Measurements from ENCODE around the gene PPFIA4.

The PPFIA4 gene

GRCh38 chr1:203040513-203041275 is 14.4 kb downstream of the PPFIA4 start:
- no peak for DNase-seq (ENCODE audit: low spot score)

DNA sequence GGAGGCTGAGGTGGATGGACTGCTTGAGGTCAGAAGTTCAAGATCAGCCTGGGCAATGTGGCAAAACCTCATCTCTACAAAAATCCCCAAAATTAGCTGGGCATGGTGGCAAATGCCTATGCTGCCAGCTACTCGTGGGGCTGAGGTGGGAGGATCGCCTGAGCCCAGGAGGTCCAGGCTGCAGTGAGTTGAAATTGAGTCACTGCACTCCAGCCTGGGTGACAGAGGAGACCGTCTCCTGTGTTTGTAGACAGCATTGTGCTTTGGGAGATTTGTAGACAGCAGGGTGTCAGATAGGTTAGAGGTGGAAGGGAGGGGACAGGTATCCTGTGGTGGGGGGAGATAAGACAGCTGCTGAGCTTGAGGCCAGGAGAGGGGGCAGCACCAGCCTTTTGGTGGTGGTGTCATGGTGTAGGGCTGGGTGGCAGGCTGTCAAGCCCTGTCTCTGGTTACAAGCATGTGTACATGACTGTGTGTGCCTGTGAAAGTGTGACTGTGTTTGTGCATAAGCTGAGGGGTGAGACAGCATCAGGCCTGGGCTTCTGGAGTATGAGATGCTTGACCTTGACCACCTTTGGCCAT is 15.2 kb downstream of the PPFIA4 start:
- DNase-seq (ENCODE audit: low spot score): no peak

DNA sequence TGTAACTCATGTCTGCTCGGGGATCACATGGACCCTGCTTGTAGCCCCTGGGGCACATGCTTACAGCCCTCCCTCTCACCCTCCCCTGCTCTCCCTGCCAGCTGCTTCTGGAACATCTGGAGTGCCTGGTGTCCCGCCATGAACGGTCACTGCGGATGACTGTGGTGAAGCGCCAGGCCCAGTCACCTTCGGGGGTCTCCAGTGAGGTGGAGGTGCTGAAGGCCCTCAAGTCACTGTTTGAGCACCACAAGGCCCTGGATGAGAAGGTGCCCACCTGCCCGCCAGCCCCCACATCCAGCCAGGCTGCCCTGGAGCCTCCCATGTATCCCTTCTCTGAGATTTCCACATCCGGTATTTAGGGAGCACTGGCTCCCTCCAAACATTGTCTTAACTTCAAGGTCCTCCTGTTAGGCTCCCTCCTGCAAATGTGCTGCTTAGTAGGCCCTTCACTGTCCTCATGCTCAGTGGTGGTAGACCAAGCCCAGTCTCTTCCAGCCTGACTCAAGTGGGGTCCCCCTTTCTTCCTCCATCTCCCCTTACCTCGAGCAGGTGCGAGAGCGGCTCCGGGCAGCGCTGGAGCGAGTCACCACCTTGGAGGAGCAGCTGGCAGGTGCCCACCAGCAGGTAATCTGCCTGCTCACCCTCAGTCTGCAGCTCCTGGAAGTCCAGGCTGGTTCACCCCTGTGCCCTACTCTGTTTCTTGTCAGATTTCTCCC is 17.7 kb downstream of the PPFIA4 start:
- no peak for DNase-seq (ENCODE audit: low spot score)

DNA sequence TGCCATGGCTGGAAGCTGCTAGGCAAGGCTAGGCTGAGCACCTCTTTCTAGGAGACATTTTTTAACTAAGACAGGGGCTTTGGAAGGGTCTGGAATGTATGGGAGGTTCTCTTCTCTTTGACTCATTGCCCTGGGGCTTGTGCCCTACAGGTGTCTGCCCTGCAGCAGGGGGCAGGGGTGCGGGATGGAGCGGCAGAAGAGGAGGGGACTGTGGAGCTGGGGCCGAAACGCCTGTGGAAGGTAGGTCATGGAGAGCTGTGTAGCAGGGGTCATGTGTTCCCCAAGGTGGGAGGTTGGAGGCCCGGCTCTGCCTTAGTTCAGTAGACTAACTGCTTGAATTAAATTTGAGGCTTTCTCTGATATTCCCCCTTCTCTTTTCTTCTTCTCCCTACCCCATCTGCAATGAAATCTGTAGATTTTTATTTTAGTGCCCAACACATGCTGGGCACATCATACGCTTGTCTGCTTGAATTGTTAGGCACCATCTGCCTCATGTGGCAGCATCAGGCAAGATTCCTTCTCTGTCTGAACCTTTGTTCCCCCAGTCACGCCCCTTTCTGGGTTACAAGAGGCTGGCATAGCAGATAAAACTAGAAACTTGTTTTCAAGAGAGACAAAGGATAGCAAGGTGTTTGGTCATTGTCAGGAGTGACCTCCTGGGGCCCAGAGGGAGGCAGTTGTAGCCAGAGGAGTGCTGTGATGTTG is 18.4 kb downstream of the PPFIA4 start:
- no peak for DNase-seq (ENCODE audit: low spot score)

GRCh38 chr1:203045336-203045735 is 19.0 kb downstream of the PPFIA4 start:
- no peak for DNase-seq (ENCODE audit: low spot score)

GRCh38 chr1:203045821-203046594 is 19.7 kb downstream of the PPFIA4 start:
- no peak for DNase-seq (ENCODE audit: low spot score)

DNA sequence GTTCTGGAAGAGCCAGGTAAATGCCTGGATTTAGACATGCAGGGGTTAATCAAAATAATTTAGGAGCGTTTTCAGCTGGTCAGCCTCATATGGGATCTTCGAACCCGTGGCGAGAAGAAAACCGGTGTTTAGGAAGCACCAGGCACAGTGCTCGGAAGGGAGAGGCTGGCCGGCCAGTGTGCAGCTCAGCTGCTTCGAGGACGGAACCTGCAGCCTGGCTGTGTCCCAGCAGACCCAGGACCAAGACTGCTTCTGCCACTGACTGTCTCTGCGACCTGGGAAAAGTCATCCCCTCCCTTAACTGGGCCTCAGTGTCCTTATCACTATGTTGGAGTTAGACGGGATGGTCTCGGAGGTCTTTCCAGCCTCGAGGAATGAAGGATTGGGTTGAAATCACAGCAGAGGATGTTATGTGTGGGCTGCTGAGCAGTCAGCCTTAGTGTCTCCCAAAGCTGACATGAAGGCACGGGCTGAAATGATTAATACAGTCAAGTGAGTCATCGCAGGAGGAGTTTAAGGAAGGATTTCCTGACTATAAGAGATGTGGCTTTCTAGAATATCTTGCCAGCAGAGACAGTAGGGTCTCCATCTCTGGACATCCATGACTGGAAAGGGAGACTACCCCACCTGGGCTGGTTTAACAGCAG is 20.8 kb downstream of the PPFIA4 start:
- peak; percentile 84 for DNase-seq (ENCODE audit: low spot score)

- no peak for DNase-seq (ENCODE audit: low spot score)
Observed at GRCh38 chr1:203048086-203048485, 21.8 kb downstream of the PPFIA4 start.

DNA sequence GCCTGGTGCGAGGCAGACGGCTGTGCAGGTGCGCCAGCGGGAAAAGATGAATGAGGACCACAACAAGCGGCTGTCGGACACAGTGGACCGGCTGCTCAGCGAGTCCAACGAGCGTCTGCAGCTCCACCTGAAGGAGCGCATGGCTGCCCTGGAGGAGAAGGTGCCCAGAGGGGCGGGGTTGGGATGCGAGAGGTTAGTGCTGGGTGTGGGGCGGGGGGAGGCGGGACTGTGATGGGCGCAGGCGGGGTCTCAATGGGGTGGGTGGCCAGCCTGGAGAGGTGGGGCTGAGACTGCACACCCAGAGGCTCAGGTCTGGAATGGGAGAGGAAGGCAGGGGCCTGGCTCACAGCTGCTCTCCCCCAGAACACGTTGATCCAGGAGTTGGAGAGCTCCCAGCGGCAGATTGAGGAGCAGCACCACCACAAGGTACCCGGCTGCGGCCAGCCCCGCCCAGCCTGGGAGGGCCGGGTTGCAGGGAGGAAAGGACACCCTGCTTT is 22.3 kb downstream of the PPFIA4 start:
- DNase-seq (ENCODE audit: low spot score): no peak

DNA sequence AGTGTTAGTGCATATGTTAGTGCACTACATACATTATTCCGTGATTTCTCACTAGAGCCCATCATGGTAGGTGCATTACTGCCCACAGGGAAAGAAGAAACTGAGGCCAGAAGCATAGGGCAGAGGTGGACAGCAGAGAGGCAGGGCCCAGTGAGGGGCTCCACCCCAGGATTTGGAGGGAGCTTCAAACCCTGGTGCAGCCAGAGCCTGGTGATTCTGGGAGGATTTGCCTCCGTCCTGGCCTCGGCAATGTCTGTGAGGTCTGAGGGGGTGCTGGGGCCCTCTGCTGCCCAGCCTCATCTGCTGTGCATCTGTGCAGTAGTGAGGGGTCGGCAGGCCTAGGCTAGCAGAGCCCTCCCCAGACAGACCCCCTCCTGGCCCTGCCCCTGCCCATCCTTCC is 22.8 kb downstream of the PPFIA4 start:
- no peak for DNase-seq (ENCODE audit: low spot score)

DNA sequence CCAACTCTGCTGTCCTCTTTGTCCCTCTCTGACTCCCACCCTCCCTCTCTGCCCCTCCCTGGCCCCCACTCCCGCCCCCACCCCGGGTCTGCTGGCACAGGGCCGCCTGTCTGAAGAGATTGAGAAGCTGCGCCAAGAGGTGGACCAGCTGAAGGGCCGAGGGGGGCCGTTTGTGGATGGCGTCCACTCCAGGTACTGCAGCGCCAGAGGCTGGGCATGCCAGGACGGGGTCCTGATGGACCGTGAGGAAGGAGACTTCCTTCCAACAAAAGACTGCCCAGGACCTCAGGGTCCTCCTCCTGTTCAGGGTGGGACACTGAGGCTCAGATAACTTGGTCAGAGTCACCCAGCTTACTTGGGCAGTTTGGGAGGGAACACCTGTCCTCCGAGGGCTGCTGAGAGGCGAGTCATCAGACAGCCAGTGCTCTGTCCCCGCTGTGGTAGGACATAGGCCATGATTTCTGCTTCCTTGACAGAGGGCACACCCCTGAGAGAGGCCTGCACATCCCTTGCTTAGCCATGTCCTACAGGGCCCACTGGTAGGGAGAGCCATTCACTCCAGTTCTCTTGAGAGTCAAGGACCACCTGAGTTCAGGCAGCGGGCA is 23.4 kb downstream of the PPFIA4 start:
- no peak for DNase-seq (ENCODE audit: low spot score)

DNA sequence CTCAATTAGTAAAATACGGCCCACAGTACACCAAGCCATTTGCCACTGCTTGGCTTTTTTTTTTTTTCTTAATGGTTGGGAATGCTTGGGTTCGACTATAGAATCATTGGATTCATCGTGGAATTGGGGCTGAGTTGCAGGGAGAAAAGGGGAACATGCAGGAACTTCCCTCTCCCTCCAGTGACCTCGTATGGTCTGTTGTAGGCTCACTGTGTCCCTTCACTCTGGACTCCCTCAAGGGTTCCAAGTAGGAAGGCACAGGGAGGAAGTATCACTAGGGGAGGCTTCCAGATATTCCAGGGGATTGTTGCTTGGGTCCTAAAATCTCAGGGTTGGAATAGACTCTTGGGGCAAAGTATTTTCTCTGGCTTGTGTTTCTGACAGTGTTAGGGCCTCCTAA is 24.5 kb downstream of the PPFIA4 start:
- DNase-seq (ENCODE audit: low spot score): no peak

DNA sequence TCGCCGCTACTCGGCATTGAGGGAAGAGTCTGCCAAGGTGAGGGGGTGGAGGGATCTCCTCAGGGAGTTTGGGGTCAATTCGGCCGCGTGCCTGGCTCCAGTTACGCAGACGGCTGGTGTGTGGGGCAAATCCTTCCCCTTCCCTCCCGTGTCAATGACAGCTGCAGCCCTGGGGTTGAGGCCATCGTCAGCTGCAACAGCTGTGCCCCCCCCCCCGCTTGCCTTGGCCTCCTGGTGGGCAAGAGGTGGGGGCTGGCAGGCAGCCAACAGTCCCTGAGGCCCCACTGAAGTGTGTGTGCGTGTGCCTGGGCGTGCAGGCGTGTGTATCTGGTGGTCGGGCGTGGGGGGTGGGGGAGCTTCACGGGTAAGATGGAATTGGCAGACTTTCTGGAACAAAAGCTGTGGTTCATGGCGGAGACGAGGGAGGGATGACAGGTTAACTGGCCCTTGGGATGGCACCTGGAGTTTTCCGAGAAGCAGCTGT is 25.6 kb downstream of the PPFIA4 start:
- no peak for DNase-seq (ENCODE audit: low spot score)

- no peak for DNase-seq (ENCODE audit: low spot score)
Observed at GRCh38 chr1:203052601-203053000, 26.3 kb downstream of the PPFIA4 start.

DNA sequence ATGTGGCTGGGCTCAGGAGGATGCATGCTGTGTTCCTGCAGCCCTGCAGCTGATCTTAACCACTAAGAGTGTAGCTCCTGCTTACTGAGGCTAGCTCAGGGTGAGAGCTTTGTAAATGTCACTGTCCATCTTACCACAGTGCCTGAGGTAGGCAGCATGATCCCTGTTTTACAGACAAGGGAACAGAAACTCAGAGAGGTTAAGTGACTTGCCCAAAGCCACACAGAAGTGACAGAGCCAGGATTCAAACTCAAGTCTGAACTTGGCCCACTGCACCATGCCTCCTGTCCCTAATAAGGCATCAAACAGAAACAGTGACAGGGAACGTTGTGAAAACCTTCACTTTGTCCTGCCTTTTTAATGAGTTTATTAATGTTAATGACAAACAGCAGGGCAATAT is 27.9 kb downstream of the PPFIA4 start:
- DNase-seq (ENCODE audit: low spot score): no peak

DNA sequence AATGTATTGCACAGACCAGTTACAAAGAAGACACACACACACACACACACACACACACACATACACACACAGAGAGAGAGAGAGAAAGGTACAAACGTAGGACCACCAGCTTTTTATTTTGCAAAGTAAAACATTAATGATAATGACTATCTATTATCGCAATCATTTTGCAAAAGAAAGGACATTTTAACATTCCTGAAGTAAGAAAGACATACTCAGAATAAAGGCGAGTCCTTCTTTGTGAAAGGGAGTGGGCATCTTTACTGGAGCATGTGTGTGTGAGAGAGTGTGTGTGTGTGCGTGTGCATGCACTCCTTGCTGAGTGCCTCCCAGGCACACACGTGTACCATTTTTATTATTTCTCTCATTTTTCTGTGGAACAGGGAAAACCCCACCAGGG is 28.4 kb downstream of the PPFIA4 start:
- no peak for DNase-seq (ENCODE audit: low spot score)

DNA sequence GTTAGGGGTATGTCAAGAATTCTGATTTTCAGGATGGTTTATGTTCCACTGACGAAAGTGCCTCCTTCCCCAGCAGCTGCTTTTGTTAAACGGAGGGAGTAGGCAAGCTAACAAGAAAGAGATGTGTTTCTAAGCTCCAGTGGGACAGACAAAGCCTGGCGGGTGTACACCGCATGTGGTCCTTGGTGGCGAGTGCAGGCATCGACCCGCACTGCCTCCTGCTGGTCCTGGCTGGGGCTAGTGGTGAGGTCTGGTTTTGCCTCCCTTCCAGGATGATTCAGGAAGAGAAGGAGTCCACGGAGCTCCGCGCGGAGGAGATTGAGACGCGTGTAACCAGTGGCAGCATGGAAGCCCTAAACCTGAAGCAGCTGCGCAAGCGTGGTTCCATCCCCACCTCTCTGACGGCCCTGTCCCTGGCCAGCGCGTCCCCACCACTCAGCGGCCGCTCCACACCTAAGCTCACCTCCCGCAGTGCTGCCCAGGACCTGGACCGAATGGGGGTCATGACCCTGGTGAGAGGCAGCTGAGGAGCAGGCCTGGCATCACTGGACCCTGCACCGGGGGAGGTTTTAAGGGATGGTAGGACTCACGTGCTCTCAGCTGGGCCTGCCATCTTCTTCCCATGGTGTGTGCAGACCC is 29.0 kb downstream of the PPFIA4 start:
- DNase-seq (ENCODE audit: low spot score): no peak

- no peak for DNase-seq (ENCODE audit: low spot score)
Observed at GRCh38 chr1:203056012-203056411, 29.7 kb downstream of the PPFIA4 start.

DNA sequence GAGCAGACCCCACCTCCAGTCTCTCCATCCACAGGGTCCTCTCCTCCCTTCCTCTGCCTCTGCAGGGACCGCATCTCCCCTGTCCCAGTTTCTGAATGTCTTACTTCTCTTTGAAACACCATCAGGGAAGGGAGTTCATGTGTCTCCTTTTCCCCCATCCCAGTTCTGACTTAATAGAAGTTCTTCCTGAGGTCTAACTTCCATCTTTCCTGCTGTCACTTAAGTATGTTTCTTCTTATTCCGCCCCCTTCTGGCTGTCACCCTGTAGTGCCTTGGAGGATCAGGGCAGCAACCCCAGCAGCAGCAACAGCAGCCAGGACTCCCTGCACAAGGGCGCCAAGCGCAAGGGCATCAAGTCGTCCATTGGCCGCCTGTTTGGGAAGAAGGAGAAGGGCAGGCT is 30.2 kb downstream of the PPFIA4 start:
- no peak for DNase-seq (ENCODE audit: low spot score)

All from AG08396 (cell line).